ENCODE measurements around the gene TUBB2B. TPM values are rescaled to one million over a fixed set of nuclear protein-coding genes. Genes with fewer than 3 reads are reported as not detected.
A peak's percentile ranks its signal among the peaks of the same experiment; 100 is the strongest.

Gene TUBB2B
- total RNA-seq, 1 experiment from 2014 or later, result 144 TPM

DNA sequence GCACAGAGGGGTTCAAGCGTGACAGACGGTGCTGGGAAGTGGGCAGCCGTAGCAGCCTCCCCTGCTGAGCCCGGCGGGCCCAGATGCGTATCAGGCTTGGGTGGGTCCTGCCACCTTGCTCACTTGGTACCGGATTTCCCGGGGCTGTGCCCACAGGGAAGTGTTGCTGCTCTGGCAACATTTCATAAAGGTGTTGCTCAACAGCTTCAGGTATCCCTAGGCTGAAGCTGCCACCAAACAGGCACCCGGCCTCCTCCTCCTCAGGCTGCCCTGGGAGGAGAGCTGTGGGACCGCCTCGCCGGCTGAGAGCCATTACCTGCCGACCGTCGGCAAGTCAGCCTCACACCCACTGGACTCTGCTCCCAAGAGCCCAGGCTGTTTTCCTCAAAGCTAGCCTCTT is 42.8 kb upstream of the TUBB2B start:
- no peak for DNase-seq (ENCODE audit: low spot score)
- ChIA-PET CTCF (interaction anchor here (0.7 kb wide), 1 partner anchor 10 kb away, joined by 3 read pairs; no protein-coding TSS in a partner anchor), POLR2A (ENCODE audit: low non-redundant PET) (interaction anchor here (0.6 kb wide), 1 partner anchor 156 kb away, joined by 5 read pairs; no protein-coding TSS in a partner anchor)

DNA sequence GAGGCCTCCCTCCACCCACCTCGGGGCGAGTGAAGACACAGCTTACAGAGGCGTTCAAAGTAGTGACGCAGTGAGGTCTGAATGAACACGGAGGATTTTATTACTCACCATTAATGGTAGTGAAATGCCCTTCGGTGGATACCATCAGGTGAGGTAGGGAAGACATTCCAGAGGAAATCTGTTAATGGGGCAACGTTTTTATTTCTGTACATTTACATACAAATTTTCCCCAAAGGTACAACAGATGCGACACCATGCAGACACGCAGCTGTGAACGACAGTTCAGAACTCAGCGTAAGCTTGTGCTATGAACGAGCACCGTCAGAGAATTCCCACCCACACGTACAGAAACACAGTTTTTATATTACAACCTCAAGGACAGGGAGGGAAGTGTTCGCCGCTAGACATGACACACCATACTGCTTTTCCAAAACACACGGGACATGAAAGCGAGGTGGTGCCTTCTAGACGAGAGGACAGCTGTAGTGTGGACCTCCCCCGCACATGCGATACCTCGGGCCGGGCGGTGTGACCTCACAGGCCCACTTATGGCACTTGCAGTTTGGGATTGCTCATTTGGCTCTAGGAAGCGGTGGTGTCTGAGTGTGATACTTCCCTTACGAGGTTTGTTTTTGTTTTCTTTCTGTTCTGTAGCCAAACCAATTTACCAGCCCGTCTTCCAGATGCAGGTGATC is 42.0 kb upstream of the TUBB2B start:
- no peak for TF ChIP-seq EZH2 (IDR thresholded peaks at IDR 0.05; ENCODE audit: borderline replicate concordance, low read depth, low read length, poor library complexity, severe bottlenecking)
- TF ChIP-seq, protein P1, sequence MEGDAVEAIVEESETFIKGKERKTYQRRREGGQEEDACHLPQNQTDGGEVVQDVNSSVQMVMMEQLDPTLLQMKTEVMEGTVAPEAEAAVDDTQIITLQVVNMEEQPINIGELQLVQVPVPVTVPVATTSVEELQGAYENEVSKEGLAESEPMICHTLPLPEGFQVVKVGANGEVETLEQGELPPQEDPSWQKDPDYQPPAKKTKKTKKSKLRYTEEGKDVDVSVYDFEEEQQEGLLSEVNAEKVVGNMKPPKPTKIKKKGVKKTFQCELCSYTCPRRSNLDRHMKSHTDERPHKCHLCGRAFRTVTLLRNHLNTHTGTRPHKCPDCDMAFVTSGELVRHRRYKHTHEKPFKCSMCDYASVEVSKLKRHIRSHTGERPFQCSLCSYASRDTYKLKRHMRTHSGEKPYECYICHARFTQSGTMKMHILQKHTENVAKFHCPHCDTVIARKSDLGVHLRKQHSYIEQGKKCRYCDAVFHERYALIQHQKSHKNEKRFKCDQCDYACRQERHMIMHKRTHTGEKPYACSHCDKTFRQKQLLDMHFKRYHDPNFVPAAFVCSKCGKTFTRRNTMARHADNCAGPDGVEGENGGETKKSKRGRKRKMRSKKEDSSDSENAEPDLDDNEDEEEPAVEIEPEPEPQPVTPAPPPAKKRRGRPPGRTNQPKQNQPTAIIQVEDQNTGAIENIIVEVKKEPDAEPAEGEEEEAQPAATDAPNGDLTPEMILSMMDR (conservative IDR thresholded peaks at IDR 0.05; ENCODE audit: low read depth, low read length), result no peak
- H3K36me3 ChIP-seq (ENCODE audit: insufficient read depth, low read length, poor library complexity, severe bottlenecking), result peaks cover 32% of the 10 kb centered on the region
- intact Hi-C loops (cut with micrococcal nuclease; ENCODE audit: unreplicated experiment), result no loop called here

More for the DNA sequence above, 42.8 kb upstream of the TUBB2B start:
- no peak for TF ChIP-seq EZH2 (IDR thresholded peaks at IDR 0.05; ENCODE audit: borderline replicate concordance, low read depth, low read length, poor library complexity, severe bottlenecking)
- TF ChIP-seq, protein P1 (conservative IDR thresholded peaks at IDR 0.05; ENCODE audit: low read depth, low read length), result no peak
- Histone ChIP-seq H3K36me3 (ENCODE audit: insufficient read depth, low read length, poor library complexity, severe bottlenecking) (peaks cover 27% of the 10 kb centered on the region), H3K9me3 (ENCODE audit: low read depth, low read length, poor library complexity, severe bottlenecking) (no peaks in the 10 kb centered on the region), H3K4me1 (ENCODE audit: insufficient read depth, low read length, poor library complexity, severe bottlenecking) (no peaks in the 10 kb centered on the region), H3K27ac (ENCODE audit: low read depth, low read length, poor library complexity, severe bottlenecking) (no peak overlapping the region), H3K4me3 (ENCODE audit: low read depth, low read length, poor library complexity, severe bottlenecking) (no peak overlapping the region), H3K27me3 (replicated peaks; ENCODE audit: insufficient read depth, low read depth, low read length, poor library complexity) (no peaks in the 10 kb centered on the region)
- no TSS peak for BruUV-seq (replicated peaks)
- intact Hi-C loops (cut with micrococcal nuclease; ENCODE audit: unreplicated experiment), result no loop called here

DNA sequence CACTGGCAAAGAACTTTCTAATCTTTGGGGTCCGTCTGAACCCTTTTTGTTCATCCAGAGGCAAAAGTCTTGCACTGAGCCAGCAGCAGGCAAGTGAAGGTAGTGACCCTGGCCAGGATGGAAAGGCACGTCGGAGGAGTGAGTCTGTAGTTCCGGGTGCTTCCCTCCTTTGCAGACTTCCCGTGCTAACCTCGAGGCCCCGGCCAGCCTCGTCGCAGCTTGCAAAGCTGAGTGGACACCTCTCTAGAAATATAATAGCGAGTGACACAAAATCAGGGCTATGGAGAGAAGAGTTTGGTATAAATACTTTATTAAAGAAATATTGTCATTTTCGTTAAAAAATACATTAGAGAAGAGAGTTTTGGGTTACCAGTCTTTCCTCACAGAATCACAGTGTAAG is 41.2 kb upstream of the TUBB2B start:
- no peak overlapping the region for H3K4me3 ChIP-seq (ENCODE audit: low read depth, low read length, poor library complexity, severe bottlenecking)
- ChIA-PET CTCF (no interaction called here), POLR2A (ENCODE audit: low non-redundant PET) (no interaction called here)
- no peak for DNase-seq (ENCODE audit: low spot score)
- peaks cover 39% of the 10 kb centered on the region for H3K36me3 ChIP-seq (ENCODE audit: insufficient read depth, low read length, poor library complexity, severe bottlenecking)
- H3K27me3 ChIP-seq (replicated peaks; ENCODE audit: insufficient read depth, low read depth, low read length, poor library complexity), result no peaks in the 10 kb centered on the region
- BruUV-seq (replicated peaks), result no TSS peak
- peak overlapping the region; percentile 2 for H3K27ac ChIP-seq (ENCODE audit: low read depth, low read length, poor library complexity, severe bottlenecking)
- no peaks in the 10 kb centered on the region for H3K4me1 ChIP-seq (ENCODE audit: insufficient read depth, low read length, poor library complexity, severe bottlenecking)
- H3K9me3 ChIP-seq (ENCODE audit: low read depth, low read length, poor library complexity, severe bottlenecking), result no peaks in the 10 kb centered on the region
- TF ChIP-seq, protein P1 (conservative IDR thresholded peaks at IDR 0.05; ENCODE audit: low read depth, low read length), result no peak
- TF ChIP-seq EZH2 (IDR thresholded peaks at IDR 0.05; ENCODE audit: borderline replicate concordance, low read depth, low read length, poor library complexity, severe bottlenecking), result no peak
- intact Hi-C loops (cut with micrococcal nuclease; ENCODE audit: unreplicated experiment), result no loop called here

More for the DNA sequence above, 42.0 kb upstream of the TUBB2B start:
- Histone ChIP-seq H3K27ac (ENCODE audit: low read depth, low read length, poor library complexity, severe bottlenecking) (no peak overlapping the region), H3K4me3 (ENCODE audit: low read depth, low read length, poor library complexity, severe bottlenecking) (no peak overlapping the region), H3K27me3 (replicated peaks; ENCODE audit: insufficient read depth, low read depth, low read length, poor library complexity) (no peaks in the 10 kb centered on the region), H3K9me3 (ENCODE audit: low read depth, low read length, poor library complexity, severe bottlenecking) (no peaks in the 10 kb centered on the region), H3K4me1 (ENCODE audit: insufficient read depth, low read length, poor library complexity, severe bottlenecking) (no peaks in the 10 kb centered on the region)
- POLR2A ChIA-PET (ENCODE audit: low non-redundant PET), result no interaction called here
- DNase-seq (ENCODE audit: low spot score), result no peak
- CTCF ChIA-PET, result interaction anchor here (0.7 kb wide), 1 partner anchor 10 kb away, joined by 3 read pairs; no protein-coding TSS in a partner anchor
- BruUV-seq (replicated peaks), result no TSS peak

Data from A673 (cell line).